Fibroblast of skin of abdomen (primary cell): ENCODE data around the gene EHD4.

ENCODE experiments used
- DNase-seq: peaks from one replicate; pipeline ENCODE4 v3.0.0-alpha.2; 2013

EHD4 gene

GRCh38 chr15:41933771-41934170, 38.6 kb downstream of the EHD4 start:
- DNase-seq: no peak

DNA sequence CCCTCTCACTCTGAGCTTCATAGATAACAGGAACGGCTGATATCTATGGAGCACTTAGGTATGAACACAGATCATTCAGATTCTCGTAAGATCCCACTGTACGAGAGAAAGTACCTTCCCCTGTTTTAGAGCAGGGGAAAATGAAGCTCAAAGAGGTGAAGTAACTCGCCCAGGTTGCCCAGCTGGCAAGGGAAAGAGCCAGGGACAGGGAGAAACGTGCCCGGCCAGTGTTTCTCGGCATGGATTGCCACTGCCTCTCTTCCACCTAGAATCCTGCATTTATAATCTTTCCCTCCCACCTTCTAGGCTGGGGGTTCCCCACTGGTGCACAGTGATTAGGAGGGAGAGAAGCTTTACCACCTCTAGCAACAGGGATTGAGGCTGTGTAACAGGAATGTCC, 39.0 kb downstream of the EHD4 start:
- DNase-seq: no peak

- DNase-seq: peak; percentile 33
Observed at GRCh38 chr15:41932511-41933289, 39.7 kb downstream of the EHD4 start.

GRCh38 chr15:41932101-41932500, 40.3 kb downstream of the EHD4 start:
- DNase-seq: no peak

DNA sequence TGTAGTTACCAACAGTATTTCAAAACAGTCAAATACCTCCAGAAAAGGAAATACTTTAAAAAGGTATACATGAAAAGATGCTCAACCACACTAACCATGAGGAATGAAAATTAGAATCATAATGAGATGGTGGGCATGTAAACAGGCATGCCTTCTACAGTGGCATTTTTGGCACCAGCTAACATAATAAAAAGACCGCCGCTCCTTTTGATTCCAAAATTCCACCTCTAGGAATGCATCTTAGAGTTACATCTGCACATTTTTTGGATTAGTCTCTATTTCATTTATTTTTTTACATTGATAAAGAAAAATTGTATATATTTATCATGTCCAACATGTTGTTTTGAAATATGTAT, 41.5 kb downstream of the EHD4 start:
- no peak for DNase-seq

DNA sequence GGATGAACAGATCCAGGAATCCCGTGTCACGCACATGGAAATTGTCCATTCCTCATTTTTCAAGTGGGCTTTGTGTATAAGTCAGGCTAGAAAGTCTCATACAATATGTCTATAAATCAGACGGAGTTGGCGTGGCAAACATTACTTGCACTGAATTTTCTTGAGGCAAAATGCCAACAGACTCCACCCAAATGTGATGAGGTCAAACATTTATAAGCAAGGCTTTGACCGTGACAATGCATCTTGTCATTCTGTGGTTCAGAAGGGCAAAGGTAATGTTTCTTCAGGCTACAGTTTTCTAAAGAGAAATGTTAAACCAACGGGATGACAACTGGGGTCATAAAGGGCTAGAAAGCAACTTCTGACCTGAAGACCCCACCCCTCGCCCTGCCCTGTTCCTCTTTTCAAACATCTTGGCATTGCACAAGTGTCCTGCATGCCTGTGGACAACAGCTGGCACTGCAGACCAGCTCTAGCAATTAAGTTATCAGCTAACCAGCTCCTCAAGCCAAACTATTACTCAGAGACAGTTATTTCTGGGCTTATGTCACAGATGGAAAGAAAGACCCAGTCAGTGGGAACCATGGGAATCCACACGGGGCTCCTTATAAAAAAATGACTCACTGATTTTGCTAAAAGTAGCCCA, 42.0 kb downstream of the EHD4 start:
- peak; percentile 94 for DNase-seq

GRCh38 chr15:41928637-41929620, 43.4 kb downstream of the EHD4 start:
- DNase-seq: no peak

- no peak for DNase-seq
Observed at GRCh38 chr15:41928100-41928499, 44.3 kb downstream of the EHD4 start.

DNA sequence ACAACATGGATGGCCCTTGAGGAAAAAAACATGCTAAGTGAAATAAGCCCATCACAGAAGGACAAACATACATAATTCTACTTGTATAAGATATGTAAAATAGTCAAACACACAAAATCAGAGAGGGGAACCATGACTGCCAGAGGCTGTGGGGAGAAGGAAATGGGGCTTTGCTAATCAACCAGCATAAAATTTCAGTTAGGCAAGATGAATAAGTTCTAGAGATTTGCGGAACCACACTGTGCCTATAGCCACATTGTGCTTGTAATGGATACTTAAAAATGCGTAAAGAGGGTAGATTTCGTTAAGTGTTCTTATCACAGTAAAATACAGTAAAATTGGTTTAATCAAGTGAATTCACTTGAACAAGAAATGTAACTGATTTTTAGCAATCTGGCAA, 44.8 kb downstream of the EHD4 start:
- DNase-seq: no peak

DNA sequence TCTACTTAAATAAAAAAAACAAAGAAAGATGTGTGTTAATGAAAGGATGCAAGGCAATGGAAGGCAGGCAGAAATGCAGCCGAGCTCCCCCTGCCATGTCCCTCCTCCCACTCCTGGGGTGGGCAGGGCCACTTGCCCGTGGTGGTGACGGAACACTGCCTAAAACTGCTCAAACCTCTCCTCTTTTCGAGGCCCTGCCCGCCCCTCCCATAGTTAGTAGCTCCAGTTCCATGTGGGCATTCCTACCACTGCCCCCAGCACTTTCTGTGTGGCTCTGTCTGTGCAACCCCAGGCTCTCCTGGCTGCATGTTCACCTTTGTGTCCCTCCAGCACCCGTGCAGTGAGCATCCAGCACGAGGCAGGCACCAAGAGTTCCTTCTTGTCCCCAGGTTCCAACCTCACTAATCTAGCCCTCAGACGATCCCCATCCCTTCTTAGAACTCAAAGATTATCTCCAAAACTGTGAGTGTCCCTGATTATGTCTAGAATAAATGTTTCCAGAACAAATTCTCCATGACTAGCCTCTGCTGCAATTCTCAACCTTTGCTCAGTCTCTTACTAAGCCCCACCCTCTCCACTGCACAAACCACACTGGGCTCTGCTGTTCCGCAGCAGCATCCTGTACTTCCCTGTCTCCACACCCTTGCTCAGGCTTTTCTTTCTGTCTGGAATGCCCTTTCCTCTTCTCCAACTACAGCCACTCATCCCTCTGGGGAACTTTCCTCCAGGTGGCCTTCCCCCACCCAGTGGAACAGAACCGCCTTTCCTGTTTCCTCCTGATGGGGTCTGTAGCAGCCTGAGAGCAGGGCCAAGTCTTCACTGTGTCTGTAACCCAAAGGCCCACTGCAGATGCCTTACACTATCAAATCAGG, 45.9 kb downstream of the EHD4 start:
- DNase-seq: no peak

- no peak for DNase-seq
Observed at GRCh38 chr15:41925086-41925608, 47.2 kb downstream of the EHD4 start.

DNA sequence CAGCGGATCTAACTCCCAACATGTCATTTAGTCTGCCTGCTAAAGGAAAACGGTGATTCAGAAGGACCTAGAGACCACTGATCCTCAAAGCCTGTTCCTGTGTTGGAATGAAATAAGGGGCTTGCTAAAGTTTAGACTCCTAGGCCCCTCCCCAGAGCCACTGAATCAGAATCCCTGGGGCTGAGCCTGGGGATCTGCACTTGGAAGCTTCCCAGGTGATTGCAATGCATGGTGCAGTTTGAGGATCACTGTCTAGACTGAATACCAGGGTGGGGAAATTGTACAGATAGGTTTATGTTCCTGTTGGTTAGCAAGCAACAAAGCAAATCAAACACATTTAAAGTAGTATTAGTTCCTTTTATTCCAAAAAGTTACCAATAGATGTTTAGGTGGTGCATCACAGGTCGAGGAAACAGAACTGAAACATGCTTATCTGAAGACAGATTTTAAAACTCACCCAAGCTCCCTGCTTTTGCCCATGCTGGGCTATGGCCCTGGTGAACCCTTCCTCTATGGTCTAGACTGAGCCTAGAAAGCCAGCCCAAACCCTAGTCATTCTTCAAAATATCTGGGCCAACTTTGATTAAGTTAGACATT, 48.9 kb downstream of the EHD4 start:
- no peak for DNase-seq

- DNase-seq: no peak
Observed at GRCh38 chr15:41922353-41922752, 50.0 kb downstream of the EHD4 start.

GRCh38 chr15:41921639-41922038, 50.7 kb downstream of the EHD4 start:
- no peak for DNase-seq

DNA sequence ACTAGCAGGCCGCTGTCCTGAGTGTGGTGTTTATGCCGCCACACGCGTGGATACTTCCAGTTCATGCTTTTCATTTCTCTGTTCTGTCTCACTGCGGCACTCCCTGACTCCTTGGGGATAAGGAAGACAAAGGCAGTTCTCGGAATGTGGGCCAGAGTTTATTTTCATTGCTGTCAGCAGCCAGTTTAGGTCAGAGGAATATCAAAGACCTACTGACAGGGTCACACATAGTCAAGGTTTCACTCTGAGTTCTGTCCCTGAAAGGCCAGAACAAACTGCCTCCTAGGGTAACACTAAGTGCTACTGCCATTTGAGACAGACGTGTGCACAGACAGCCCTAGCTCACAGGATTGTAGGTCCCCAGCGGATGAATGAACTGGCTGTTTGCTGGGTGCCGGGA, 51.2 kb downstream of the EHD4 start:
- no peak for DNase-seq

DNA sequence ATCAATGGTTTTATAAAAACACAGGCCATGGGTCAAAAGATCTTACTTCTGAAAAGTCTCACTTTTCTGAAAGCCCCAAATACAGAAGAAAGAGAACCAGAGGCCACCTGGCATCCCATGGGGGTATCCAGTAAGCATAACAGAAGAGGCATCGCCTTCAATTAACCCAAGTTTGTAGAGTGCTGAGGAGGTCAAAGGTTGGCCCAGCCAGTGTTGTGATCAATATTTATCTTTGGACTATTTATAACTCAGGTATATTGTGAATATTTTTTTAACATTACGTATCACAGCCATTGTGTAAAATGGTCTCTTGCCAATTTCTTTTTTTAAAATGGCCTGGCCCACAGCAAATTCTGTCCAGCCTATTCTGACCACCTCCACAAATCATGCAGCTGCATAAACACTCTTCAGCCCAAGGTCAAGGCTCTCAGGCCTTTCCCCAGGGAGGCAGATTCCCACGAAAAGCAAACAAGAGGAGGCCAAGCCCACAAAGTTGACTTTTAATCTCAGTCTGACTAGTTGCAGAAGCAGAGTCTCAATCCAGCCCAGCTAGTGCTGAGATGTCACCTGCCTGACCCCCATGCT, 52.3 kb downstream of the EHD4 start:
- peak; percentile 50 for DNase-seq

DNA sequence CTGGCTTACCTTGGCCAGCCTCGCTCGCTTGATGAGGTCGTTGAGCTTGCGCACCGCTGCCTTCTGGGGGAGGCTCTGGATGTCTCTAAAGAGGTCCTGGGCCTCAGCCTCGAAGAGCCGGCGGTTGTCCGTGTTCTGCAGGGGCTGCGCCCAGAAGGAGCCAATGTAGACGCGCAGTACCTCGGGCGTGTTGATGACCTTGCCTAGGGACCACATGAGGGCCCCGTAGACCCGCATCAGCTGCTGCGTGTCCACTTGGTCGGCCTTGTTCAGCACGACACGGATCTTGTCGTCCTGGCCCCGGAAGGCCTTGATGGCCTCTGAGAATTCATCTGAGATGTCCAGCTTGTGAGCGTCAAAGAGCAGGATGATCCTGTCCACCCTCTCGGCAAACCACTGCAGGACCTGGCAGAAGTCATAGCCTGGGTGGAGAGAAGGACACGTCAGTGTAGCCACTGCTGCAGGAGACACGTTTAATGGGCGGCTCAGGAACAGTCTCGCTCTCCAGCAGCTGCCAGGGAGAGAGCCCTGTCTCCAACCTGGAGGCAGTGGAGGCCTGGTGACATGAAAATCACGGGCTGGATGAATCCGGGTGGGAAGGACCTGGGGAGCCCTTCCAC, 53.0 kb downstream of the EHD4 start:
- DNase-seq: no peak

DNA sequence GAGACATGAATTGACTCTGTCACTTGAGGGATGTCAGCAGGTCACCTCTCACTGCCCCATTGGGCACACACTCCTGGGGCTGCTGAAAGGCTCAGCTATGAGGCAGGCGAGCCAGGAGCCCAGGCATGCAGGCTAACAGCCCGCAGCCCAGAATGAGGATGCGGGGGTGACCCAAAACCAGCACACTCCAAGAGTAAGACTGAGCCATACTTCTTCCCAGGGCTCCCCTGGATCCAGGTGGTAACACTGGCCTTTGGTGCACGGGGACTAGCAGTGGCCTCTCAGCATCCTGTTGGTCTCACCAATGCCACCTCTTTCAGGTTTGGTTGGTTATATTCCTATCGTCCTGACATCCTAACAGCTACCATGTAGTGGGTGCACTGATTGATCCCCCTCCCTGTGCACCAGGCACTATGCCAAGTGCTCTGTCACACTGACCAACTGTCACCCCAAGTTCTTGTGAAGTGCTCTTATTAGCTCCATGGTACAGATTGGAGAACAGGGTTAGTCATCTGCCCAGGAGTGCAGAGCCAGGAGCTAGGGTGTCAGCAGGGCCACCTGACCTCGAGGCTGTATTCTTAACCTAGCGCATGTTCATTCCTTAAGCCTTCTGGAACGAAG, 53.7 kb downstream of the EHD4 start:
- no peak for DNase-seq

GRCh38 chr15:41917767-41918430, 54.5 kb downstream of the EHD4 start:
- peak; percentile 68 for DNase-seq
